ENCODE results near the gene JARID2. TPM values are rescaled to one million over a fixed set of nuclear protein-coding genes. Genes with fewer than 3 reads are reported as not detected.

JARID2 gene
- total RNA-seq, 4 donors from 2014 or later, result 12.1 to 33.8 (median 17.0) TPM

DNA sequence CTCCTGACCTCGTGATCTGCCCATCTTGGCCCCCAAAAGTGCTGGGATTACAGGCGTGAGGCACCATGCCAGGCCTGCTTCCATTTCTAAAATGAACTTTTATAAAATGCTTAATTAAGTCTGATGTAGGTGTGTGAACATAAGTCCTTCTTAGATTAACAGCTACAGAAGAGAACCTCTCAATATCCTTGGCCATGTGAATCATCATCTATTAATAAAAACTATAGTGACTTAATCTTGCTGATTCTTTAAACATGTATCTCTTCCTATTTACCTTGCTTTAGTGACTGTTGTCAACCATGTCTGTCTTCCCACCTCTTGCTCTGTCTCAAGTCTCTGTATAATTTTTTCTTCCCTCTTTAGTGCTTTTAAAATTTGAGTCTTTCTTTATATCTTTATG is 127.1 kb downstream of the JARID2 start:
- no peaks in the 10 kb centered on the region for H3K27me3 ChIP-seq
- peaks cover 0 to 5% (median 0%) of the 10 kb centered on the region in 3 donors for H3K36me3 ChIP-seq
- TF ChIP-seq POLR2A (IDR thresholded peaks at IDR 0.05), result no peak
- no peak overlapping the region for H3K27ac ChIP-seq
- no peak overlapping the region for H3K4me3 ChIP-seq
- no peak for DNase-seq
- peaks cover 0 to 8% (median 0%) of the 10 kb centered on the region in 4 donors for H3K4me1 ChIP-seq
- H3K9me3 ChIP-seq, result no peaks in the 10 kb centered on the region

DNA sequence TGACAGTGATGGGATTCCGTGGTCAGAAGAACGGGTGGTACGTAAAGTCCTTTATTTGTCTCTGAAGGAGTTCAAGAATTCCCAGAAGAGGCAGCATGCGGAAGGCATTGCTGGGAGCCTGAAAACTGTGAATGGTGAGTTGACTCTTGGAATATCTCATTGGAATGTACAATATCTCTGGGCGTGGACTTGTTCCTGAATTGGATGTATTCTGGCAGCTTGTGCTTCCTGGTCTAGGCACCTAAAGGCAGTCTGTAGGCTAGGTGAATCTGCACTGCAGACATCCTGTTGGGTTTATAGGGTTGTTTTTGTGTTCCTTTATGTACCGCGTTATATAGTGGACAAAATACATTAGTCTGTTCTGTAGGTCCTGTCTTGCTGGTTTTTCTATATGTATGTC is 128.2 kb downstream of the JARID2 start:
- TF ChIP-seq POLR2A (IDR thresholded peaks at IDR 0.05), result no peak
- TF ChIP-seq, protein P1, sequence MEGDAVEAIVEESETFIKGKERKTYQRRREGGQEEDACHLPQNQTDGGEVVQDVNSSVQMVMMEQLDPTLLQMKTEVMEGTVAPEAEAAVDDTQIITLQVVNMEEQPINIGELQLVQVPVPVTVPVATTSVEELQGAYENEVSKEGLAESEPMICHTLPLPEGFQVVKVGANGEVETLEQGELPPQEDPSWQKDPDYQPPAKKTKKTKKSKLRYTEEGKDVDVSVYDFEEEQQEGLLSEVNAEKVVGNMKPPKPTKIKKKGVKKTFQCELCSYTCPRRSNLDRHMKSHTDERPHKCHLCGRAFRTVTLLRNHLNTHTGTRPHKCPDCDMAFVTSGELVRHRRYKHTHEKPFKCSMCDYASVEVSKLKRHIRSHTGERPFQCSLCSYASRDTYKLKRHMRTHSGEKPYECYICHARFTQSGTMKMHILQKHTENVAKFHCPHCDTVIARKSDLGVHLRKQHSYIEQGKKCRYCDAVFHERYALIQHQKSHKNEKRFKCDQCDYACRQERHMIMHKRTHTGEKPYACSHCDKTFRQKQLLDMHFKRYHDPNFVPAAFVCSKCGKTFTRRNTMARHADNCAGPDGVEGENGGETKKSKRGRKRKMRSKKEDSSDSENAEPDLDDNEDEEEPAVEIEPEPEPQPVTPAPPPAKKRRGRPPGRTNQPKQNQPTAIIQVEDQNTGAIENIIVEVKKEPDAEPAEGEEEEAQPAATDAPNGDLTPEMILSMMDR (IDR thresholded peaks at IDR 0.05), result no peak
- peaks cover 0 to 8% (median 0%) of the 10 kb centered on the region in 4 donors for H3K4me1 ChIP-seq

DNA sequence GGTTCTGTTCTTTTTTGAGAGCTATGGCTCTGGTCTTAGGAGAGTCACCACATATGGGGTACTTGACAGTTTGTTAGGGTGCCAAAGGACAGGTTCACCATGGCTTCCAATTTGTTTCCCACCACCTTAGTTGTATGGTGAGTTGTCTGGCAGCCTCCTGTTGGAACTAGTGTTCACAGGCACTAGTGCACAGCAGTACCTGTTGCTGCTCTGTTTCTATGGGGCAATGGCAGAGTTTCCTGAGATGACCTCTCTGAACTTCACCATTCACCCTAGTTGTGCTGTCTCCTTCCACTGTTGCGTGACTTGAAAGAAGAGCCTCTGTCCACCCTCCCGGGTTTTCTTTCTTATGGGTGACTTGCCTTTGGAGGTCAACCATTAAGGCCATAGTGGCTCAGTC is 129.1 kb downstream of the JARID2 start:
- Histone ChIP-seq H3K36me3 (peaks cover 0 to 5% (median 0%) of the 10 kb centered on the region in 3 donors), H3K9me3 (no peaks in the 10 kb centered on the region), H3K27ac (no peak overlapping the region), H3K4me1 (peaks cover 0 to 8% (median 0%) of the 10 kb centered on the region in 4 donors), H3K4me3 (no peak overlapping the region), H3K27me3 (no peaks in the 10 kb centered on the region)
- TF ChIP-seq, protein P1 (IDR thresholded peaks at IDR 0.05), result no peak
- no peak for TF ChIP-seq POLR2A (IDR thresholded peaks at IDR 0.05)
- no peak for DNase-seq

More for the DNA sequence above, 128.2 kb downstream of the JARID2 start:
- H3K36me3 ChIP-seq, result peaks cover 0 to 5% (median 0%) of the 10 kb centered on the region in 3 donors
- H3K4me3 ChIP-seq, result no peak overlapping the region
- H3K27me3 ChIP-seq, result no peaks in the 10 kb centered on the region
- no peak for DNase-seq
- H3K9me3 ChIP-seq, result no peaks in the 10 kb centered on the region
- no peak overlapping the region for H3K27ac ChIP-seq

DNA sequence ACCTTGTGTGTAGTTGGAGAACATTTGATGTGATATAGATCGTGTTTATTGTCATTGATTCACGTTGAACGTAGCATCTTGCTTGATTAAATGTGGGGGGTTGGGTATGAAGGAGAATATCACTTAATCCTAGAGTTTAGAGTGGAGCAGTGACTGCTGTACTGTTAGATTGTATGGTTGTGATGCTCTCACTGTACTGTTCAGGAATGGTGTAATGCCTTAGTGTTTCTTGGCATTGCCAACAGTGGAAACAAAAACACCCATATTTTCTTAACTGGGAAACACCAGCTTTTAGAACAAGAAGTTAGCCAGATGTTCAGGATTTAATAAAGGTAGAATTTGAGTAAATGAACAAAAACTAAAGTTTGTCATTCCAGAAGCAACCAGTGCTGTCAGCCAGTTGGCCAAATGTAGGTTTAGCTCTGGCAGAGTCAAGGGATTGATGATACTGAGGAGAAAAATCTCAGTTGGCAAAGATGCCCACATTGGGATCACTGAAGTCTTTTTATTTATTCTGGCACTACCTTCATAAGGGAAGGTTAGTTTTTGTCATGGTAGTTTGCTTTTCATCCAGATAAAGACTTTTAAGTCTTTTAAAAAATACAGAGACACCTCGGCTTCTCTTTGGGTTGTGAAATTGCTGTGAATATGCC is 129.9 kb downstream of the JARID2 start:
- Histone ChIP-seq H3K27me3 (no peaks in the 10 kb centered on the region), H3K4me1 (peaks cover 0 to 8% (median 0%) of the 10 kb centered on the region in 4 donors), H3K4me3 (no peak overlapping the region), H3K36me3 (peaks cover 0 to 5% (median 0%) of the 10 kb centered on the region in 3 donors), H3K9me3 (no peaks in the 10 kb centered on the region), H3K27ac (no peak overlapping the region)
- TF ChIP-seq, protein P1 (IDR thresholded peaks at IDR 0.05), result no peak
- no peak for TF ChIP-seq POLR2A (IDR thresholded peaks at IDR 0.05)
- DNase-seq, result no peak

DNA sequence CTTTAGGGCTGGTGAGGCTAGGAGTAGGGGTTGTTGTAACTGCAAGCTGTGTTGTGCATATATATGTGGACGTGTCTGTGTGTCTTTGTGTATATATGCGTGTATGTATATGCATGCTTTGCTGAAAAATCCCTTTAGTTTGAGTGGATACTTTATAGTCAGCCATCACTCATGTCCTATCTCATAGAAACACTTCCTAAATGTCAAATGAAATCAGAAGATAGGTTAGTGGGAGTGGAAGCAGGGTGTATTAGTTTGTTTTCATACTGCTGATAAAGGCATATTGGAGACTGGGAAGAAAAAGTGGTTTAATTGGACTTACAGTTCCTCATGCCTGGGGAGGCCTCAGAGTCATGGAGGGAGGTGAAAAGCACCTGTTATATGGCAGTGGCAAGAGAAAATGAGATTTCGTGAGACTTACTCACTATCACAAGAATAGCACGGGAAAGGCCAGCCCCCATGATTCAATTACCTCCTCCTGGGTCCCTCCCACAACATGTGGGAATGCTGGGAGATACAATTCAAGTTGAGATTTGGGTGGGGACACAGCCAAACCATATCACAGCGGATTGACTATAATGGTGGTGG is 131.1 kb downstream of the JARID2 start:
- H3K4me1 ChIP-seq, result no peaks in the 10 kb centered on the region
- DNase-seq, result no peak
- TF ChIP-seq POLR2A (IDR thresholded peaks at IDR 0.05), result no peak
- TF ChIP-seq, protein P1 (IDR thresholded peaks at IDR 0.05), result no peak
- H3K36me3 ChIP-seq, result peaks cover 0 to 5% (median 0%) of the 10 kb centered on the region in 3 donors
- no peaks in the 10 kb centered on the region for H3K9me3 ChIP-seq
- no peaks in the 10 kb centered on the region for H3K27me3 ChIP-seq
- no peak overlapping the region for H3K4me3 ChIP-seq
- H3K27ac ChIP-seq, result no peak overlapping the region

DNA sequence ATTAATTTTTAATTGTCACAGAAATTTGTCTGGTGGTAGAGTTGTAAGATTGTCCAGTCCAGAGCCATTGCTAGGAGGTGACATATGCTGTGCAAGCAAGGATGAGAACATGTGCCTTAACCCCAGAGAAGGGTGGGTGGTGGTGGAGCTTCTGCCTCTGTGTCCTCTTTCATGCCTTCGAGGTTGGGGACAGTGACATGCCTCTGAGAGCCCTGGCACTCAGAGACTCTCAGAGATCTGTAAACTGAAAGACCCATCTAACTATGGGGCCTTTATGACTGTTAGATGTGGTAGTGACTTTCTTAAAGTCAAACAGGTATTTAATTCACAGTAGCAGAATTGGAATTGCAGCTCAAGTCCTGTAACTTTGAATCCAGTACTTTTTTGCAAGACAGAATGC is 132.4 kb downstream of the JARID2 start:
- peaks cover 0 to 5% (median 0%) of the 10 kb centered on the region in 3 donors for H3K36me3 ChIP-seq
- no peaks in the 10 kb centered on the region for H3K27me3 ChIP-seq
- no peaks in the 10 kb centered on the region for H3K4me1 ChIP-seq
- no peak for TF ChIP-seq POLR2A (IDR thresholded peaks at IDR 0.05)
- TF ChIP-seq, protein P1 (IDR thresholded peaks at IDR 0.05), result no peak
- H3K9me3 ChIP-seq, result no peaks in the 10 kb centered on the region
- DNase-seq, result no peak
- H3K27ac ChIP-seq, result no peak overlapping the region
- H3K4me3 ChIP-seq, result no peak overlapping the region

Measured in Peyer's patch (tissue), 4 donors.